Activated B cell treated with CpG ODN at 0.5 μM for 24 hours (primary cell): ENCODE measurements around the gene SRP14. TPM values are rescaled to one million over a fixed set of nuclear protein-coding genes. Genes with fewer than 3 reads are reported as not detected.
"Not testable (repeated sequence)": the region's sequence is repeated elsewhere in the genome, so short reads cannot be mapped to it uniquely, and the experiment has no call there.

Experiments
- ATAC-seq: fragments of 200-7000 bp; cut with Tn5 transposase; one replicate; pipeline ENCODE4 v1.10.0; 2021; ENCODE audit warnings: low read depth, mild to moderate bottlenecking, moderate library complexity
- CTCF ChIA-PET: fragments of 350-600 bp; sonication (Branson Sonifier 250); formaldehyde crosslinking; loops from one replicate; lab custom pipeline; 2021; ENCODE audit warnings: antibody characterized with exemption; lab: Charles Lee
- POLR2A ChIA-PET: fragments of 350-600 bp; sonication (Branson Sonifier 250); formaldehyde crosslinking; loops from one replicate; lab custom pipeline; 2021; ENCODE audit warnings: antibody characterized with exemption; lab: Charles Lee
- DNase-seq: peaks from one replicate; pipeline ENCODE4 v3.0.0; 2022
- H3K27ac Mint-ChIP-seq: one replicate; pipeline ENCODE4 v1.8.0; 2020; ENCODE audit warnings: mixed read lengths
- H3K27me3 Mint-ChIP-seq: one replicate; pipeline ENCODE4 v1.8.0; 2021; ENCODE audit warnings: mixed read lengths
- H3K36me3 Mint-ChIP-seq: one replicate; pipeline ENCODE4 v1.8.0; 2021; ENCODE audit warnings: low read depth, mixed read lengths
- H3K4me1 Mint-ChIP-seq: one replicate; pipeline ENCODE4 v1.8.0; 2021; ENCODE audit warnings: mixed read lengths
- H3K4me3 Mint-ChIP-seq: one replicate; pipeline ENCODE4 v1.8.0; 2020; ENCODE audit warnings: mild to moderate bottlenecking, mixed read lengths
- H3K9me3 Mint-ChIP-seq: one replicate; pipeline ENCODE4 v1.8.0; 2020; ENCODE audit warnings: mixed read lengths
- intact Hi-C: fragments of 100-400 bp; cut with micrococcal nuclease; formaldehyde crosslinking; loops from one replicate; pipeline ENCODE4 v1.15.1; 2024
- total RNA-seq: library from RNA; stranded (reverse); gene quantifications from 2 replicates; pipeline ENCODE4 v1.2.3, GENCODE V29; 2022
- TF ChIP-seq, protein P1 (sequence below): fragments of 200-600 bp; IDR thresholded peaks from one replicate; pipeline ENCODE4 v1.8.0; 2022; ENCODE audit warnings: antibody characterized with exemption, mild to moderate bottlenecking

Gene SRP14
- total RNA-seq, 1 donor from 2014 or later = 183 TPM

DNA sequence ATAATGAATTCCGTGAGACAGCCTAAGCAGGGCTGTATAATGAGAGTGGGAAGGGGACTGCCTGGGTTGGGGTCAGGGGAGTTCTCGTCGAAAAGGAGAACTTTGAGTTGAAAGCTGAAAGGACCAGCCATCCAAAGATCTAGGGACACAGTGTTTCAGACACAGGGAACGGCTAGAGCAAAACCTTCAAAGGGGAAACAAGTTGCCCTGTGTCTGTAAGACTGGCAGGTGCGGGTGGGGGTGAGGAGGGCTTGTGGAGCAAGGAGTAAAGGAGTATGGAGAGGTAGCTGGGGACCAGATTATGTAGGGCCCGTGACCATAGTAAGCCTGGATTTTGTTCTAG is 1.3 kb upstream of the SRP14 start:
- DNase-seq (no peak), ATAC-seq (no peak)
- H3K9me3 Mint-ChIP-seq = no peaks in the 10 kb centered on the region
- H3K27ac Mint-ChIP-seq = peak overlapping the region; percentile 47
- CTCF ChIA-PET = interaction anchor here (1.4 to 11.2 kb wide), 4 partner anchors 63 to 234 kb away, joined by 4 to 519 read pairs (median 8); partner anchors contain the start of gene BMF
- TF ChIP-seq, protein P1, sequence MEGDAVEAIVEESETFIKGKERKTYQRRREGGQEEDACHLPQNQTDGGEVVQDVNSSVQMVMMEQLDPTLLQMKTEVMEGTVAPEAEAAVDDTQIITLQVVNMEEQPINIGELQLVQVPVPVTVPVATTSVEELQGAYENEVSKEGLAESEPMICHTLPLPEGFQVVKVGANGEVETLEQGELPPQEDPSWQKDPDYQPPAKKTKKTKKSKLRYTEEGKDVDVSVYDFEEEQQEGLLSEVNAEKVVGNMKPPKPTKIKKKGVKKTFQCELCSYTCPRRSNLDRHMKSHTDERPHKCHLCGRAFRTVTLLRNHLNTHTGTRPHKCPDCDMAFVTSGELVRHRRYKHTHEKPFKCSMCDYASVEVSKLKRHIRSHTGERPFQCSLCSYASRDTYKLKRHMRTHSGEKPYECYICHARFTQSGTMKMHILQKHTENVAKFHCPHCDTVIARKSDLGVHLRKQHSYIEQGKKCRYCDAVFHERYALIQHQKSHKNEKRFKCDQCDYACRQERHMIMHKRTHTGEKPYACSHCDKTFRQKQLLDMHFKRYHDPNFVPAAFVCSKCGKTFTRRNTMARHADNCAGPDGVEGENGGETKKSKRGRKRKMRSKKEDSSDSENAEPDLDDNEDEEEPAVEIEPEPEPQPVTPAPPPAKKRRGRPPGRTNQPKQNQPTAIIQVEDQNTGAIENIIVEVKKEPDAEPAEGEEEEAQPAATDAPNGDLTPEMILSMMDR = no peak
- peak overlapping the region; percentile 64 for H3K4me3 Mint-ChIP-seq
- H3K4me1 Mint-ChIP-seq = peaks cover 42% of the 10 kb centered on the region
- no peaks in the 10 kb centered on the region for H3K27me3 Mint-ChIP-seq
- intact Hi-C loops = loop anchor here (10.0 kb wide), 1 partner anchor 385 kb away; no protein-coding TSS in a partner anchor
- POLR2A ChIA-PET = interaction anchor here (0.8 to 13.9 kb wide), 7 partner anchors 7 to 268 kb away, joined by 5 to 1329 read pairs (median 9); partner anchors contain the start of genes BMF and PLCB2
- peaks cover 33% of the 10 kb centered on the region for H3K36me3 Mint-ChIP-seq

DNA sequence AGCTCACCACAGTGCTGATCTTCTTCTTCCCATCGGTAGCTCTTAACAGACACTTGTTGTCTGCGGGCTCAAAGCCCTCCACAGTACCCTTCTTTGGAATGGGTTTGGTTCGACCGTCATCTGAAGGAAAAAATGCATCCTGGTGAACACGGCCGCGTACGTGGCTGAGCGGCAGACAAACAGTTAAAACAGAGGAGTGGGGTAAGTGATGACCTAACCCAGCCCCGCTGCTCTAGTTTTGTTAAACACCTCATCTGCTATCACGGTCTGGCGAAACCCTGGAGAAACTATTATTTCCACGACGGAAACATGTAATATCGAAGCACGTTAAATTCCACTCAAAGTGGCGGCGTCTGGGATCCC is 725 bp downstream of the SRP14 start:
- peak overlapping the region; percentile 95 for H3K27ac Mint-ChIP-seq
- no peaks in the 10 kb centered on the region for H3K27me3 Mint-ChIP-seq
- no peaks in the 10 kb centered on the region for H3K9me3 Mint-ChIP-seq
- peaks cover 30% of the 10 kb centered on the region for H3K4me1 Mint-ChIP-seq
- POLR2A ChIA-PET = interaction anchor here (0.5 to 13.9 kb wide), 7 partner anchors 9 to 285 kb away, joined by 3 to 1329 read pairs (median 9); partner anchors contain the start of genes BMF and PLCB2
- peak overlapping the region; percentile 99 for H3K4me3 Mint-ChIP-seq
- H3K36me3 Mint-ChIP-seq = peaks cover 50% of the 10 kb centered on the region
- intact Hi-C loops = loop anchor here (5.0 kb wide), 3 partner anchors 106 to 404 kb away; partner anchors contain the start of genes BAHD1, EIF2AK4 and INAFM2
- DNase-seq (no peak), ATAC-seq (no peak)
- TF ChIP-seq, protein P1 = no peak
- CTCF ChIA-PET = interaction anchor here (0.8 to 1.4 kb wide), 4 partner anchors 69 to 299 kb away, joined by 3 to 13 read pairs (median 5); no protein-coding TSS in a partner anchor

DNA sequence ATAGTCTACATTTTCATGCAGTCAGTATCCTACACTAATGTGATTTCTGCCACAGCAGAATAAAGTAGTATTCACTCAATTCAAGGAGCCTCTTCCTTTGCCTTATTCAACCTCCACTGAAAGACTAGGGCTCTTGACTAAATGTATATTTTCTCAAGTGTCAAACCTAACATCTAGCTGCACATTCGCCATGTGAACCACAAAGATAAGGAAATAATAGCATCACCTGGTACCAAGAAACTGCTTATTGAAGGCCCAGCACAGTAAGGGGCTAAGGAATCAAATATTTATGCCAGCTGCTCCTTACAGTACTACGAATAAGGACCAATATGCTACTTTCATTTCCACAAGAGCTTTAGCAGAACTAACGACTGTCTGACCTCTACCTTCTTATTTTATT is 1.3 kb downstream of the SRP14 start:
- POLR2A ChIA-PET = interaction anchor here (0.5 to 13.9 kb wide), 5 partner anchors 10 to 270 kb away, joined by 3 to 1329 read pairs (median 15); partner anchors contain the start of genes BMF and PLCB2
- Mint-ChIP-seq H3K27me3 (no peaks in the 10 kb centered on the region), H3K4me3 (peak overlapping the region; percentile 99), H3K4me1 (peaks cover 30% of the 10 kb centered on the region), H3K9me3 (no peaks in the 10 kb centered on the region), H3K36me3 (peaks cover 54% of the 10 kb centered on the region), H3K27ac (peak overlapping the region; percentile 95)
- no peak for DNase-seq
- ATAC-seq = no peak
- intact Hi-C loops = loop anchor here (5.0 kb wide), 3 partner anchors 105 to 405 kb away; partner anchors contain the start of genes BAHD1, EIF2AK4 and INAFM2
- CTCF ChIA-PET = interaction anchor here (0.6 to 1.4 kb wide), 5 partner anchors 180 to 304 kb away, joined by 3 to 13 read pairs (median 5); no protein-coding TSS in a partner anchor
- TF ChIP-seq, protein P1 = no peak

DNA sequence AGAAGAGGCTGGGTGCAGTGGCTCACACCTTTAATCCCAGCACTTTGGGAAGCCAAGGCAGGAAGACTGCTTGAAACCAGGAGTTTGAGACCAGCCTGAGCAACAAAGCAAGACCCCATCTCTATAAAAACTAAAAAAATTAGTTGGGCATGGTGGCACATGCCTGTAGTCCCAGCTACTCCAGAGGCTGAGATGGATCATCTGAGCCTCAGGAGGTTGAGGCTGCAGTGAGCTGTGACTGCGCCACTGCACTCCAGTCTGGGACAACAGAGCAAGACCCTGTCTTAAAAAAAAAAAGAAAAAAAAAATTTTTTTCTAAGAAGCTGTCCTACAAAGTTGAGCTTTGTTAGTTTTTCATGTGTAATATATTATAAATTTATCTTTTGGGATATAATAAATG is 3.8 kb downstream of the SRP14 start:
- ChIA-PET CTCF (interaction anchor here (0.9 to 1.9 kb wide), 4 partner anchors 70 to 244 kb away, joined by 3 to 8 read pairs (median 4); no protein-coding TSS in a partner anchor), POLR2A (interaction anchor here (1.0 to 2.0 kb wide), 2 partner anchors 61 to 253 kb away, joined by 4 to 8 read pairs; partner anchors contain the start of gene FSIP1)
- peaks cover 75% of the 10 kb centered on the region for H3K36me3 Mint-ChIP-seq
- ATAC-seq, DNase-seq, H3K9me3 Mint-ChIP-seq, H3K4me3 Mint-ChIP-seq, H3K27ac Mint-ChIP-seq, H3K27me3 Mint-ChIP-seq: not testable (repeated sequence)
- H3K4me1 Mint-ChIP-seq = peaks cover 28% of the 10 kb centered on the region
- intact Hi-C loops = loop anchor here (5.0 kb wide), 3 partner anchors 103 to 407 kb away; partner anchors contain the start of genes BAHD1, EIF2AK4 and INAFM2

DNA sequence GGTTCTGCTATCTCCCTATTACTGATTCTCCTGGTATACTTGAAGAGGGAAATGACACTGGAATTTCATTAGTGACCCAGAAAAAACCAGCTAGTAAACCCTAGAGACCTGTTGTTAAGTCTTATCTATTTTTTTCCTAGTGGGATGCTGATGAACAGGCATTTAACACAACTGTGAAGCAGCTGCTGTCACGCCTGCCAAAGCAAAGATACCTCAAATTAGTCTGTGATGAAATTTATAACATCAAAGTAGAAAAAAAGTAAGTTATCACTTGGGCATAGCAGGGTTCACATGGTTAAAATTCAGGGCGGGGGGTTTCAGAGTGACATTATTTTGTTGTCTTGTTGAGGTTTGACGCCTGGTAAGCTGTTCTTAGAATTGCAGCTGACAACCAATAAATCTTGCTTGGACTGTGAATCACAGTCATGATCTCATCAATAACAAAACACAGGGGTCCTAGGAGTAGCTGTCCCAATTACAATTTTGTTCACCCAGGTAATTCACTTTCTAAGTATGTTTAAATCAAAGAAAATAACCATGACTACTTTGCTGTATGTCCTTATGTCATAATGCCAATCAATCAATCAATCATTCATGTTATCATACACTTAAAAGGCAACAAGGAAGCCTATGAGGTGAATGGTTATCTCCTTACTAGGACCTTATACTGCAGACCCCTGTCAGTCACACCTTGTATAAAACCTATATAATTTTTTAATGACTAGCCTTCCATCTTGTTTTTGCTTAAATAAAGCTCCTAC is 4.6 kb downstream of the SRP14 start:
- POLR2A ChIA-PET = interaction anchor here (0.6 kb wide), 1 partner anchor 66 kb away, joined by 12 read pairs; no protein-coding TSS in a partner anchor
- Mint-ChIP-seq H3K36me3 (peaks cover 81% of the 10 kb centered on the region), H3K4me3 (no peak overlapping the region)

More for the DNA sequence above, 4.6 kb downstream of the SRP14 start:
- H3K27me3 Mint-ChIP-seq = no peaks in the 10 kb centered on the region
- CTCF ChIA-PET = interaction anchor here (0.8 to 1.9 kb wide), 4 partner anchors 9 to 245 kb away, joined by 3 to 6 read pairs (median 5); no protein-coding TSS in a partner anchor
- H3K9me3 Mint-ChIP-seq = no peaks in the 10 kb centered on the region
- intact Hi-C loops = no loop called here
- H3K27ac Mint-ChIP-seq = no peak overlapping the region
- peaks cover 21% of the 10 kb centered on the region for H3K4me1 Mint-ChIP-seq
- TF ChIP-seq, protein P1 = no peak
- DNase-seq (no peak), ATAC-seq (no peak)
